Neural cell (in vitro differentiated cells): ENCODE data around the gene NTF4. TPM values are rescaled to one million over a fixed set of nuclear protein-coding genes. Genes with fewer than 3 reads are reported as not detected.

Source experiments
- H2AFZ ChIP-seq: fragments of 200-600, 300-800 bp; sonication (generic), shearing (Covaris generic); 2 replicates; pipeline ENCODE4 v1.6.0; 2014; ENCODE audit warnings: low read depth, mild to moderate bottlenecking, antibody characterized with exemption, low read length, moderate library complexity
- H3F3A ChIP-seq: fragments of 200-600 bp; shearing (Covaris generic); 2 replicates; pipeline ENCODE4 v1.6.1; 2016; ENCODE audit warnings: mild to moderate bottlenecking, moderate library complexity, mixed read lengths, antibody characterized with exemption, low read length; ENCODE audit not compliant: insufficient read depth, poor library complexity, severe bottlenecking
- H3K27ac ChIP-seq: fragments of 200-600, 300-800 bp; sonication (generic), shearing (Covaris generic); 2 replicates; pipeline ENCODE4 v1.5.1; 2014; ENCODE audit warnings: mild to moderate bottlenecking, low read length, moderate library complexity
- H3K27me3 ChIP-seq: fragments of 300-800, 200-600 bp; sonication (generic), shearing (Covaris generic); 2 replicates; pipeline ENCODE4 v1.6.0; 2014; ENCODE audit warnings: mild to moderate bottlenecking, low read depth, low read length, moderate library complexity; ENCODE audit not compliant: insufficient read depth
- H3K36me3 ChIP-seq: fragments of 300-800, 200-600 bp; sonication (generic), shearing (Covaris generic); 2 replicates; pipeline ENCODE4 v1.5.1; 2014; ENCODE audit warnings: mild to moderate bottlenecking, antibody characterized with exemption, low read length, moderate library complexity; ENCODE audit not compliant: insufficient read depth
- H3K4me2 ChIP-seq: fragments of 300-800, 200-600 bp; sonication (generic), shearing (Covaris generic); 2 replicates; pipeline ENCODE4 v1.6.0; 2014; ENCODE audit warnings: mild to moderate bottlenecking, low read length
- H3K4me3 ChIP-seq: fragments of 300-800, 200-600 bp; sonication (generic), shearing (Covaris generic); 2 replicates; pipeline ENCODE4 v1.5.1; 2014; ENCODE audit warnings: mild to moderate bottlenecking, low read length, moderate library complexity
- H3K79me2 ChIP-seq: fragments of 200-600 bp; shearing (Covaris generic); replicated peaks from 2 replicates; pipeline ENCODE4 v1.6.0; 2014; ENCODE audit warnings: mild to moderate bottlenecking, low read length, moderate library complexity; ENCODE audit not compliant: insufficient read depth
- H3K9ac ChIP-seq: fragments of 300-800, 200-600 bp; sonication (generic), shearing (Covaris generic); 2 replicates; pipeline ENCODE4 v1.6.1; 2016; ENCODE audit warnings: mild to moderate bottlenecking, low read length, mixed read lengths
- H3K9me2 ChIP-seq: fragments of 200-600 bp; shearing (Covaris generic); 2 replicates; pipeline ENCODE4 v1.6.1; 2016; ENCODE audit warnings: mild to moderate bottlenecking, low read length, mixed read lengths; ENCODE audit not compliant: insufficient read depth
- H3K9me3 ChIP-seq: fragments of 200-600, 300-800 bp; sonication (generic), shearing (Covaris generic); 2 replicates; pipeline ENCODE4 v1.6.1; 2016; ENCODE audit warnings: mild to moderate bottlenecking, mixed run types, low read length, moderate library complexity, mixed read lengths
- H4K20me1 ChIP-seq: fragments of 200-600 bp; shearing (Covaris generic); 2 replicates; pipeline ENCODE4 v1.6.1; 2016; ENCODE audit warnings: mild to moderate bottlenecking, mixed run types; ENCODE audit not compliant: insufficient read depth
- CTCF ChIP-seq: fragments of 450-650 bp; IDR thresholded peaks from 2 replicates; pipeline ENCODE4 v1.5.1; 2014; ENCODE audit warnings: antibody characterized with exemption, mild to moderate bottlenecking, moderate library complexity; ENCODE audit not compliant: poor library complexity, severe bottlenecking
- EP300 ChIP-seq: fragments of 450-650 bp; conservative IDR thresholded peaks from 2 replicates; pipeline ENCODE4 v1.6.1; 2014; ENCODE audit warnings: antibody characterized with exemption, mild to moderate bottlenecking, moderate library complexity; ENCODE audit not compliant: poor library complexity, severe bottlenecking
- EZH2 ChIP-seq: fragments of 200-600, 300-800 bp; shearing (Covaris generic), sonication (generic); IDR thresholded peaks from 2 replicates; pipeline ENCODE4 v1.6.1; 2014; ENCODE audit warnings: antibody characterized with exemption, low read length, borderline replicate concordance, mild to moderate bottlenecking; ENCODE audit not compliant: insufficient read depth, poor library complexity, severe bottlenecking
- MXI1 ChIP-seq: fragments of 450-650 bp; conservative IDR thresholded peaks from 2 replicates; pipeline ENCODE4 v1.6.1; 2014; ENCODE audit warnings: antibody characterized with exemption, mild to moderate bottlenecking; ENCODE audit not compliant: poor library complexity, severe bottlenecking
- POLR2AphosphoS5 ChIP-seq: IDR thresholded peaks from 2 replicates; pipeline ENCODE4 v1.6.1; 2012
- RAD21 ChIP-seq: fragments of 450-650 bp; conservative IDR thresholded peaks from 2 replicates; pipeline ENCODE4 v1.6.1; 2014; ENCODE audit warnings: antibody characterized with exemption, mild to moderate bottlenecking, moderate library complexity
- SMC3 ChIP-seq: fragments of 450-650 bp; conservative IDR thresholded peaks from 2 replicates; pipeline ENCODE4 v1.6.1; 2014; ENCODE audit warnings: antibody characterized with exemption, mild to moderate bottlenecking, moderate library complexity; ENCODE audit not compliant: poor library complexity
- TAF1 ChIP-seq: IDR thresholded peaks from 2 replicates; pipeline ENCODE4 v1.6.1; 2012; ENCODE audit warnings: low read depth
- polyA plus RNA-seq: library from polyadenylated mRNA; depleted of rRNA; stranded (reverse); fragments of >200 nt; gene quantifications from 2 replicates; pipeline ENCODE4 v1.2.3, GENCODE V29; 2014
- TF ChIP-seq, protein P1 (sequence below): IDR thresholded peaks from 2 replicates; pipeline ENCODE4 v1.6.1; 2012; ENCODE audit warnings: borderline replicate concordance

The NTF4 gene
- polyA plus RNA-seq, 1 donor from 2014 or later = not detected

DNA sequence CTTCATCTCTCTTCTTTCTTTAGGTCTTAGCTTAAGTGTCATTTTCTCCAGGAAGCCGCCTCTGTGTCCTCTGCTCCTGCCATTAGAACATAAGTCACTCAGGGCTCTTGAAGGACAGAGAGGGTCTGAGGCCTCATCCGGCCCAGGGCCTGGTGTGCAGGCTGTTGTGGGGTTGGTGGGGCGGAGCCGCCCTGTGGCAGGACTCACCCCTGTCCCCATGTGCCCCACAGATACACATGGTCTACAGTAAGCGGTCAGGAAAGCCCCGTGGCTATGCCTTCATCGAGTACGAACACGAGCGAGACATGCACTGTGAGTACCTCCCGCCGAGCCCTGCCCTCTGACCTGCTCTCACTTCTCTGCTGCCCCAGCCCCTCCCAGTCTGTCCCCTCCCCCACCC is 36.5 kb upstream of the NTF4 start:
- Histone ChIP-seq H3K9me2 (no peaks in the 10 kb centered on the region), H4K20me1 (no peaks in the 10 kb centered on the region), H2AFZ (no peak overlapping the region), H3K27me3 (no peaks in the 10 kb centered on the region), H3K4me3 (no peak overlapping the region), H3F3A (no peaks in the 10 kb centered on the region), H3K79me2 (no peaks in the 10 kb centered on the region), H3K36me3 (no peaks in the 10 kb centered on the region), H3K9me3 (no peaks in the 10 kb centered on the region), H3K4me2 (no peak overlapping the region), H3K27ac (no peak overlapping the region), H3K9ac (no peak overlapping the region)
- TF ChIP-seq EZH2 (no peak), RAD21 (no peak), SMC3 (no peak), TAF1 (no peak)
- TF ChIP-seq, protein P1, sequence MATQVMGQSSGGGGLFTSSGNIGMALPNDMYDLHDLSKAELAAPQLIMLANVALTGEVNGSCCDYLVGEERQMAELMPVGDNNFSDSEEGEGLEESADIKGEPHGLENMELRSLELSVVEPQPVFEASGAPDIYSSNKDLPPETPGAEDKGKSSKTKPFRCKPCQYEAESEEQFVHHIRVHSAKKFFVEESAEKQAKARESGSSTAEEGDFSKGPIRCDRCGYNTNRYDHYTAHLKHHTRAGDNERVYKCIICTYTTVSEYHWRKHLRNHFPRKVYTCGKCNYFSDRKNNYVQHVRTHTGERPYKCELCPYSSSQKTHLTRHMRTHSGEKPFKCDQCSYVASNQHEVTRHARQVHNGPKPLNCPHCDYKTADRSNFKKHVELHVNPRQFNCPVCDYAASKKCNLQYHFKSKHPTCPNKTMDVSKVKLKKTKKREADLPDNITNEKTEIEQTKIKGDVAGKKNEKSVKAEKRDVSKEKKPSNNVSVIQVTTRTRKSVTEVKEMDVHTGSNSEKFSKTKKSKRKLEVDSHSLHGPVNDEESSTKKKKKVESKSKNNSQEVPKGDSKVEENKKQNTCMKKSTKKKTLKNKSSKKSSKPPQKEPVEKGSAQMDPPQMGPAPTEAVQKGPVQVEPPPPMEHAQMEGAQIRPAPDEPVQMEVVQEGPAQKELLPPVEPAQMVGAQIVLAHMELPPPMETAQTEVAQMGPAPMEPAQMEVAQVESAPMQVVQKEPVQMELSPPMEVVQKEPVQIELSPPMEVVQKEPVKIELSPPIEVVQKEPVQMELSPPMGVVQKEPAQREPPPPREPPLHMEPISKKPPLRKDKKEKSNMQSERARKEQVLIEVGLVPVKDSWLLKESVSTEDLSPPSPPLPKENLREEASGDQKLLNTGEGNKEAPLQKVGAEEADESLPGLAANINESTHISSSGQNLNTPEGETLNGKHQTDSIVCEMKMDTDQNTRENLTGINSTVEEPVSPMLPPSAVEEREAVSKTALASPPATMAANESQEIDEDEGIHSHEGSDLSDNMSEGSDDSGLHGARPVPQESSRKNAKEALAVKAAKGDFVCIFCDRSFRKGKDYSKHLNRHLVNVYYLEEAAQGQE = no peak

DNA sequence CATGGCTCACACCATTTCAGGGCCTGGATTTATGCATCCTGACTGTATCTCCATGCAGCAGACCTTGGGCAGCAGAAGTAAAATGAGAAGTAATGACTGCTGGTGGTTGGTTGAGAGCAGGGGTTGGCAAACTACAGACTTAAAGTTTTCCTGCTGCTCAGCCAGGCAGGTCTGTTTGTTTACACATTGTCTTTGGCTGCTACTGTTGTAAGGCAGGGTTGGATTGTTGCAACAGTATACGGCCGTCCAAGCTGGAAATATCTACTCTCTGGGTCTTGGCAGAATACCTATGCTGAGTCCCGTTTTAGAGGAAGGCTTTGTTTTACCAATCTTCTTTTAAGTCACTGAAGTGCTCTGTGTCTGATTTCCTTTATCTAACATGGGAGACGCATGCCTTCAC is 34.2 kb upstream of the NTF4 start:
- Histone ChIP-seq H3K9me2 (no peaks in the 10 kb centered on the region), H2AFZ (no peak overlapping the region), H3K4me2 (no peak overlapping the region), H3K27me3 (no peaks in the 10 kb centered on the region), H3K9ac (no peak overlapping the region), H3F3A (no peaks in the 10 kb centered on the region), H3K27ac (no peak overlapping the region), H3K4me3 (no peak overlapping the region), H3K36me3 (no peaks in the 10 kb centered on the region), H4K20me1 (peaks cover 4% of the 10 kb centered on the region), H3K79me2 (no peaks in the 10 kb centered on the region), H3K9me3 (no peaks in the 10 kb centered on the region)
- TF ChIP-seq MXI1 = no peak
- TF ChIP-seq, protein P1 = no peak
- TF ChIP-seq EP300 = no peak
- TF ChIP-seq TAF1 = no peak
- no peak for TF ChIP-seq POLR2AphosphoS5
- no peak for TF ChIP-seq EZH2
- no peak for TF ChIP-seq CTCF
- no peak for TF ChIP-seq RAD21
- no peak for TF ChIP-seq SMC3
